Stimulated activated CD8-positive, alpha-beta memory T cell treated with anti-CD3 and anti-CD28 coated beads, Interleukin-7, amount 100 ng/mL, for 1 hour (primary cell): ENCODE data around the gene NLRP1.

ENCODE experiments used
- DNase-seq, 2 donors: peaks; one replicate each; pipeline ENCODE4 v3.0.0-alpha.2; 2020; ENCODE audit warnings: low read depth in 2 of 2

Gene NLRP1

DNA sequence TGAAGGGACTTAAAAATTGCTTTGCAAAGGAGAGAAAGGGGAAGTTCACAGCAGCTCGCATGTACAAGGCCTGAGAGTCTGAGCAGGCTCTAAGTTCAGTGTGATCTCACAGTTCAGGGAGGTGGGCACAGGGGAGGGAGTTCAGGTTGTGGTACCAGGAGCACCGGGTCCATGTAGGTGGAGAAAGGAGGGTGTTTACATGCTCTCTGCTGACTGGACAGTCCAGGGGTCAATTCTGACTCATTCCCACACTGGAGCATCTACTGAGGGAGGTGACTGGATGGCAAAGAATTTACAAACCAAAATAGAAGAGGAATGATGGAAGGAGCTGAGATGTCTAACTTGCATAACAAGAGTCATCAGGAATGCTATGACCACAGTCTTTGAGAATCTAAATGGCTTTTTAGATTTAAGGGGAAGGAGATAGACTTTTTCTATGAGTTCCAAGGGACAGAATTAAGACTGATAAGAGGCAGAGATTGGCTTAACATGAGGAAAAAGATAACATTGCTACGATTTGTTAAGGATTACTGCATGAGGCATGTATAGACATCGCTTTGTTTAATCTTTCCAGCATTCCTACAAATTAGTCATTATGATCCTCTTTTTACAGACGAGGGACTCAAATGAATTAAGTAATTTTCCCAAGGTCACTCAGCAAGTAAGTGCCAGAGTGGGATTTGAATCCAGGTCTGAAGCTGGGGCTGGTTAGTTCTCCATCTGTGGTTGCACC lies 68.1 kb downstream of the NLRP1 start:
- DNase-seq: no peak

DNA sequence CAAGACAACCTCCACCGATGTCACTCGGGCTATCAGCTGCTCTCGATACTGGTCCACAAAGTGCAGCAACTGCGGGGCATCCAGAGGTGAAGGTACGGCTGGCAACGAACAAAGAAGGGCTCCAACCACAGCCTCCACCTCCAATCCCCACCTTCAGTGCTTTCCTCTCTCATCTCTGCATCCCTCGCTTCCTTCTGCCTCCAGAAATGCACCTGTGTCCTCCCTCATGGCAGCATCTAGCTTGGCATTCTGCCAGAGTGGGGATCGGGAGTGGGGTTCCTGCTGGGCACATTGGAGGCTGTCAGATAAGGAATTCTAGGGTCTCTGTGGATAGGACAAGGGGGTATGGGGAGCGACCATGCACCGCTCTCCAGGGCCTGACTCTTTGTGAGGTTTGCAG lies 69.3 kb downstream of the NLRP1 start:
- no peak for DNase-seq

DNA sequence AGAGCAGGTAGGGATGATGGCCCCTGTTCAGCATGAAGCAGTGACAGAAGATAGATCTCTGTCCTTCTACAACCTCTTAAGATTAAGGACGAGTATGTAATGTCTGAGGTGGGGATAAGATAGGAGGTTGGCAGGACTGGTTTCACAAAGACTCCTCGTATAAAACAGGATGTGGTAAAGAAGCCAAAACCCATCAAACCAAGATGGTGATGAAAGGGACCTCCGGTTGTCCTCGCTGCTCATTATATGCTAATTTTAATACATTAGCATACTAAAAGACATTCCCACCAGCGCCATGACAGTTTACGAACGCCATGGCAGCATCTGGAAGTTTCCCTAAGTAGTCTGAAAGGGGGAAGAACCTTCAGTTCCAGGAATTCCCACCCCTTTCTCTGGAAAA lies 70.7 kb downstream of the NLRP1 start:
- DNase-seq: no peak

DNA sequence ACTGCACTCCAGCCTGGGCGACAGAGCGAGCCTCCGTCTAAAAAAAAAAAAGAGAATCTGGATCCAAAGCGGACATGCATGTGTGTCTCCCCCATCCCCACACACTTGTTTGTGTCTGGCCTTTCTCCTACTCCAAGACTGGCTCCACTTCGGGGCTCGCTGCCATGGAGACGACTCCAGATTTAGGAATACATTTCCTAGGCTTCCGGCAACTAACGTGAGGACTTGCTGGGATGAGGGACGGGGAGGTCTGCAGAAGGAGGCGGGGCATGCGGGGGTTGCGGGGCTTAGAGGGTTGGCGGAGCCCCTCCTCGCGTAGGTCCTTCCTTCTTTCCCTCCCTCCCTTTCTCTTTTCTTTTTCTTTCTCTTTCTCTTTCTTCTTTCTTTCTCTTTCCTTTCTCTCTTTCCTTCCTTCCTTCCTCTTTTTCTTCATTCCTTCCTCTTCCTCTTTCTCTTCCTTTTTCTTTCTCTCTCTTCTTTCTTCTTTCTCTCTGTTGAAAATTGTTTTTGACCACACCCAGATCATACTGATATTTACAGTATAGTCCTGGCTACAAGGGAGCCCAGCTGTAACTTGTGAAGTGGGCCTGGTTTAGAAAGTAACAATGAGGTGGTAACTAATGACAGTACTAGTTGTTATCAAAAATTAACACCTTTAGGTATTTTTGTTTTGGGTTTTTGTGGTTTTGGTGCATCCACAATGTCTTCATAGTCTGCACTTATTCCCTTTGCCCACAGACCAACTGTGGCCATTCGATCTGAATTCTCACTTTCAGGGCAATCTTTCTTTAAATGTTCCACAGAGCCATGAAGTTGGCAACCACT lies 72.7 kb downstream of the NLRP1 start:
- DNase-seq: no peak

DNA sequence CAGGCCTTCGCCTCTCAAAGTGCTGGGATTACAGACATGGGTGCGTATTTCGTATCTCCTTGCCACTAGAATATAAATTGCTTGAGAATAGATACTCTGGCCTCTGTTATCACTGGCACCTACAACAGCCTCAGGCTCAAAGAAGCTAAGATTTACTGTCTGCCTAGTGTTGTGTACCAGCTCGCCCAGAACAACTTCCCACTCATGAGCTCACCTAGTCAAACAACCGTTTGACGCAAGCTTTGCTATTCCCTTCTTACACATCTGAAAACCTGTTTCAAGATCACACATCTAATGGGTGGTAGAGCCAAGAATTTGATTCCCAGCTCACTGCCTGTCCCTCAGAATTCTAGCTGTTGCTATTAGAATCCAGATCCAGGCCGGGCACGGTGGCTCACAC lies 73.5 kb downstream of the NLRP1 start:
- DNase-seq: no peak

DNA sequence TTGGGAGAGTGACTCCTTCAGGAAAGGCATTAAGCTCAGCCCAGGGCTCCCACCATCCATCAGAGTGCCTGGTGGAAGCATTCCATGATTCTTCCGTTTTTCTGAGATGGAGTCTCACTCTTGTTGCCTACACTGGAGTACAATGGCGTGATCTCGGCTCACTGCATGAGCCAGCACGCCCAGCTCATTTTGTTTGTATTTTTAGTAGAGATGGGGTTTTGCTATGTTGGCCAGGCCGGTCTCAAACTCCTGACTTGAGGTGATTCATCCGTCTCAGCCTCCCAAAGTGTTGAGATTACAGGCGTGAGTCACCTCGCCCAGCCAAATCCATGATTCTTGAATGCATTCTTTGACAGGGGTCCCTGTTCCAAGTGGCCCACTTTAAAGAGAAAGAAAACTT lies 74.8 kb downstream of the NLRP1 start:
- DNase-seq: no peak

DNA sequence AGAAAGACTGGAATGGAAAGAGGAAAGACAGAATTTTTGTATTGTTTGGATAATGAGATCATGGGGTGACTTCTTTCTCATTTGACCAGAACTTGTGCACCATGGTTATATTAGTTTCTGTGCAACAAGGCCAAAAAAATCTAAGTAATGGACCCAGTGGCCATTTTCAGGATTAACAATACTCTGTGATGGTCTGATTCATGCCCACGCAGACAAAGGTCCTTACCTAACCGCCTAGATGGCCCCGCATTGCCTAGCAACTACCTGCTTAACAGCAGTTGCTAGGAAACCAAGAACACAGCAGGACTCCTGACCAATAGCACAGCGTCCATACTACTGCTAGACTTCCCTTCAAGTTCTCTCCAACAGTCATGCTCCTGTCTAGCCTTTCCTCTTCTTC lies 75.5 kb downstream of the NLRP1 start:
- DNase-seq: no peak

DNA sequence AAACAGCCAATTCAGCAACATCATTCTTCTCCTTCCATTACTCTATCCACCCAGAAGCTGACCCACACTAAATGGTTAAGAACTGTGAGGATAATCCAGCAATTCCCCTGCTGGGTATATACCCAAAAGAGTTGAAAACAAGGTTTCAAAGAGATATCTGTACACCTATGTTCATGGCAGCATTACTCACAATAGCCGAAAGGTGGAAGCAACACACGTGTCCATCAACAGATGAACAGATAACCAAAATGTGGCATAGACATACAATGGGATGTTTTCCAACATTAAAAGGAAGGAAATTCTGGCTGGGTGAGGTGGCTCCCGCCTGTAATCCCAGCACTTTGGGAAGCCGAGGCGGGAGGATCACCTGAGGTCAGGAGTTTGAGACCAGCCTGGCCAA lies 78.0 kb downstream of the NLRP1 start:
- no peak for DNase-seq

DNA sequence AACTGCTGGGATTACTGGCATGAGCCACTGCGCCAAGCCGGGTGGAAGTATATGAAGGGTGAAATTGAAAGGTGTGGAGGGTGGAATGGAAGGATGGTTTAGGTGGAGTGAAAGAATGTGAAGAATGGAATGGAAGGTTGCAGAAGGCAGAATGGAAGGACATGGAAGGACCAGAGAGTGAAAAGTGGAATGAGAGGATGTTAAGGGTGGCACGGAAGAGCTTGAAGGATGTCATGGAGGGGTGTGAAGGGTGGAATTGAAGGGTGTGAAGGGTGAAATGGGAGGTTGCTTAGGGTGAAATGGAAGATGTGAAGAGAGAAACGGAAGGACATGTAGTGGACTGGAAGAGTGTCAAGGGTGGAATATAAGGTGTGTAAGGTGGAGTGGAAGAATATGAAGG lies 81.8 kb downstream of the NLRP1 start:
- DNase-seq: no peak

DNA sequence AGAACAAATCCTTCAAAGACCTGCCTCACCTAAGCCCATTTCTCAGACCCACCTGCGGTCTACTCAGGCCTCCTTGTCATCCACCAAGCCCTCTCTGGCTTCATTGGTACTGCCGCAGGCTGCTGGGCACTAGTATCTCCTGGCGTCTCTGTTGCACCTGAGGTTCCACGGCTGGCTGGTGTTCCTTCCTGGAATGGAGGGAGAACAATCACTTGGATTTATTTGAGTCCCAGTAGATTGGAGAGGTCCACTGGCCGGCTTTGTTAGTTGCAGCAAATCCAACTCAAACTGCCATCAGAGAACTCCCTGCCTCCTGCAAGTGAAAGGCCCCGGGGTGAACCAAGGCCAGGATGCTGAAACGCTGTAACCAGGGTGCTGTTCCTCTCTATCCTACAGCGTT lies 82.6 kb downstream of the NLRP1 start:
- no peak for DNase-seq

DNA sequence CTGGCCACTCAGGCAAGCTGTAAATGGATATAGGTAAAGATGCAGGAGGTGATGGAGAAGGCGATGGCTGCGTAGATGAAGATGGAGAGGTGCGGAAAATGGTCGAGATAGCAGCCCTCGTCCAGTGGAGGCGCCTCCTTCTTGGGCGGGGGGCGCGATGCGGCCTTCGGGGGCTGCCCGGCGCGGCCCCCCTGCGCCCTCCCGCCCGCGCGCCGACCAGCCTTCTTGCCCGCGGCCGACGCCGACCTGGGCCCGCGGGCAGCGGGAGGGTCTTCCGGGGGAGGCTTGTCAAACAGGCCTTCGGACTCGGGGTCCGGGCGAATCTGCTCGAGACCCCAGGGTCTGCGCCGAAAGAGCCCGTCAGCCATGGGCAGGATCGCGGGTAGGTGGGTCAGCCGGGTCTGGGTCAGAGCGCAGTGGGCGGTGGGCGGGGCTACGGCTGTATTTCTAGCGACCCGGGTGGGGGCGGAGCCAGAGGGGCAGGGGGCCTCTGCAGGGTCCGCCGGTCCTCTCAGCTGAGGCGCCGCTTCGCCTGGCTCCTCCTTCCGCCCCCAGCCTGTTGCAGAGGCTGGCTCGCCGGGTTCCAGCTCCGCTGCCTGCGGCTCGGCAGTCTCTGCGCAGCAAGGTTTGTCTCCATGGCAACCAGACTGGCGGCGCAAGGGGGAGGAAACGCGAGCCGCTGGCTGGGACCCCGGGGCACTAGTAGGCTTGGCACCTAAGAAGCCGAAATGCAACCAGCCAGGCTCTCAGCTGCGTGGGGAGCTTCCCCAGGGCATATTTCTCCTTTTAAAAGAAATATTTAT lies 83.5 kb downstream of the NLRP1 start:
- peak; percentile 48 to 49 for DNase-seq

DNA sequence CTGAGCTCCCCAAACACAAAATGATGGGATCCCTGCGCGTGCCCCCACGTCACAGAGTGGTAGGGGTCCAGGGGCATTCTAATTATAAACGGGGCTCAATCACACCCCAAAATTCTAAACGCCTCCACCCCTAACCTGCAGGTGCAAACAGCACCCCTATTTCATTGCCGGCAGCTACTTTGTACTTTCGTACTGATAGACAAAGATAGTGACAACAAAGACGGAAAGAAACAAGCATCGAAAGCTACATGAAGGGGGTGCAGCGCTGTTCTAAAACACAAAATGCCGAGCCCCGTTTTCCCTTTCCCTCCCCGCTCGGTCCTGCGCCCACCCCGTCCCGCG lies 84.1 kb downstream of the NLRP1 start:
- DNase-seq: no peak

DNA sequence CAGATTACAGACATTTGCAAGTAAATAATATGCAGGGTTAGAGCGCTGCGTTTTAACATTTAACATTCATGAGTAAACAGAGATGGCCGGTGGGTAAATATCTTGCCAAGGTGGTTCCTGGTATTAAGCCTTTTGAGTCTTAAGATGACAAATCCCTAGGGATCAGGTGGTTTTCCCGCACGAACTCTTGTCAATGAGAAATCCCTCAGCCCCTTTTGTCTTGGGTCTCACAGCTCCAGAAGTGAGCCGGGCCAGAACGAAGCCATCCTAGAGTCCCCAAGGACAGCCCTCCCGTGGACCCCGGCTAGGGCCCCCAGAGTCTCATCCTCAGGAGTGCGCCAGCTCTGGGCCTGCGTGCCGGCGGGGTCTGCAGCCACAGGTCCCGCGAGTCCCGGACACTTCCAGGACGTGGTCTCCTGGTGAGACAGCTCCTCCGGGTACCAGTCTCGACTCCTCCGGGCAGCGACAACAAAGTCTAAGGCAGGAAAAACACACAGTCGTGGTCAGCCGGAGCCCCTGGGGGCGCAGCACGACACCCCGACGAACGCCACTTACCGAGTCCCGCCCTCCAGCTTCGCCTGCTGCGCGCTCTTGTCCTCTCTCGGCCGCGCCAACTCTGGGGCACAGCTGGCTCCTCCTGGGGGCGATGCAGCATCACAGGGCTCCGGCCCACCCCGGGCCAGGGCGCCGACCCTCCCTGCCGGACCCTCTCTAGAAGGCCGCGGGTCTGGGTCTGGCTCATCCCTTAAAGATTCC lies 84.7 kb downstream of the NLRP1 start:
- DNase-seq: no peak

DNA sequence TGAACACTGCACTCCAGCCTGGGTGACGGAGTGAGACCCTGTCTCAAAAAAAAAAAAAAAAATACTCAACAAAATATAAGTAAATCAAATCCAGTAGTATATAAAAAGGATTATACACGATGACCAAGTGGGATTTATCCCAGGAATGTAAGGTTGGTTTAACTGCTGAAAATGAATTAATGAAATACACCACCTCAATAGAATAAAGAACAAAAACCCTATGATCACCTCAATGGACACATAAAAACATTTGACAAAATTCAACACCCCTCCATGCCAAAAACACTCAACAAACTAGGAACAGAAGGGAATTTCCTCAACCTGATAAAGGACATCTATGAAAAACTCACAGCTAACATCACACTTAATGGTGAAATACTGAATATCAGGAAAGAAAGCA lies 91.3 kb downstream of the NLRP1 start:
- DNase-seq: no peak

DNA sequence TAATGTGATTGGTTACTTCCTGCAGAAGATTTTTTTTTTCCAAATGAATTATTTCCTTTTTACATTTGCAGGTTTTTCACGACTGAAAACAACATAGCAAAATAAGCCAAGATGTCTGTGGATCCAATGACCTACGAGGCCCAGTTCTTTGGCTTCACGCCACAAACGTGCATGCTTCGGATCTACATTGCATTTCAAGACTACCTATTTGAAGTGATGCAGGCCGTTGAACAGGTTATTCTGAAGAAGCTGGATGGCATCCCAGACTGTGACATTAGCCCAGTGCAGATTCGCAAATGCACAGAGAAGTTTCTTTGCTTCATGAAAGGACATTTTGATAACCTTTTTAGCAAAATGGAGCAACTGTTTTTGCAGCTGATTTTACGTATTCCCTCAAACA lies 95.6 kb downstream of the NLRP1 start:
- DNase-seq: no peak

DNA sequence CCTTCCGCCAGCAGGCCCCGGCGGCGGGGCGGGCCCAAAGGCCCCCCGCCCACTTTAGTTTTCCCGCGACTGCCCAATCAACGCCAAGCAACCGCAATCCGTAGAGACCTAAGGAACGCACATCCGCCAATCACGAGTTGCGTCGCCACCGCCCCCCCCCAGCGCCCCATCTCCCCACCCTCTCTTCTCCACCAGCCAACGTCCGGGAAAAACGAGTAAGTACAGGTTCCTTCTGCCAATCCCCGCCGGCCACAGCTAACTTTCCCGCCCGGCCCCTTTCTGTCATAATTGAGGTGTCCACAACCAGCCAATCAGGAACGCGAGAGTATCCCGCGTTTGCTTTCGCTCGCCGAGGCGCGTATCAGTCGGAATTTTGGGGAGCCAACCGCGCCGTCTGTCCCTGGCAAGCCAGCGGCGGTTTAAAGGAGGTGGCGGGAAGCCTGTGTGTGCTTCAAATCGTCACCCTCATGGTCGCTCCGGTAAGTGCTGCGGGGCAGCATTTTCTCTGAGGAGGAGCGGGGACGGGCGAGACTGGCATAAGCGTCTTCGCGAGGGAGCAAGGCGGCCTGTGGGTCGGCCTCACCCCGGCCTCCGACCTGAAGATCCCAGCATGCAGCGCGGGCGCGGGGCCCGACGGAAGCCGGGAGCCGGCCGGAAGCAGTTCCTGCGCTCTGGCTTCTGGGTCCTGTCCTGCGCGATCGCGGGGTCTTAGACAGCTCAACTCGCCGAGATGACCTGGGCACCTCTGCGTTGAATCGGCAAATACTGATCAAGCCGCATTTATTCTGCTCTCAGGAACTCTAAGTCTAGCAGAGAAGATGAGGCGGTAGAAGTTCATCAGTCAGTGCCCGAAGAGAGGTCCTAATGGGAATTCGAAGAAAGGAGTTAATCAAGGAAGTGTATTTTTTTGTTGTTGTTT lies 97.8 kb downstream of the NLRP1 start, which contains the start of gene MIS12:
MIS12 (plus strand) TSS at position 361 of the 919 bp plus-strand sequence. CDS start 2,297 bp downstream, outside the sequence.
- peak; percentile 86 to 91 for DNase-seq

DNA sequence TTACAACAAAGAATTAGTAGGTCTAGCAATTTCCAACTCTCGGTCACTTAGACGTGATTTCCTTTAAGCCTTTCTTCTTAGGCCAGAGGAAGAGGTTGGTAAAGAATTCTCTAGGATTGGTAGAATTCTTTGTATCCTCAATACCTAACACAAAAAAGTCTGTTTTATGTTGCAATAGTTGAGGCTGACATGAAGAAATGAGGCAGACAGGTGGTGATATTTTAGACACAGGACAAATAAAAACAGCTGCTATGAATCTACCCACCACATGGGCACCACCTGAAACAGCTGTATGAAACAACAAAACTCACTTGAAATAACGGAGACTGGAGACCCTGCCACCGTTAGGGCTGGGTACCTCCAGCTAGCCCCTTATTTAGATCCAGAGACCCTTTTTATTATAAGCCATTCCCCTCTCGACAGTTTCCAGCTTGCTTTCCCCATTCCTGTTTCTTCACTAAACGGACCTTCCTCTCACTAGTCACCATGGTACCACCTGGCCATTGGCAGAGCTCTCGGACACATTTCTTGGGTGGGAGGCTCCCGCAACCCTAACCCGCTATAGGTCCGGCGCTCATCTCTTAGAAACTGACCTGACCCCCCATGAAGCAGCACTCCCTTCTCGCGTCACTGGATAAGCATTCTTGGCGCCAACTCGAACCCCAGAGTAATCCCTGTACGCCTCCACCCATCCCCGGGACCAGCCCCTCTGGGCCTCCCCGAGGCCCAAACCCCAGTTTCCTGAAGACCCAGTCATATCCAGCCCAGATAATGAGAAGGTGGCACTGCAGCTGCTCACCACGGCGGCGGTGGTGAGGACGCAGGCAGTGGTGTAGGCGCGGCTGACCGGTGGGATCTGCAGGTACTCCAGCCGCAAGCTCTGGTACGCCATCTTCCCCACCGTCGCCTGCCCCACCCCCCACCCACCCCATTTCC lies 98.8 kb downstream of the NLRP1 start, which contains the start of gene DERL2:
DERL2 (minus strand) TSS at position 909 of the 936 bp plus-strand sequence; CDS start at position 892, 17 bp downstream.
- no peak for DNase-seq

DNA sequence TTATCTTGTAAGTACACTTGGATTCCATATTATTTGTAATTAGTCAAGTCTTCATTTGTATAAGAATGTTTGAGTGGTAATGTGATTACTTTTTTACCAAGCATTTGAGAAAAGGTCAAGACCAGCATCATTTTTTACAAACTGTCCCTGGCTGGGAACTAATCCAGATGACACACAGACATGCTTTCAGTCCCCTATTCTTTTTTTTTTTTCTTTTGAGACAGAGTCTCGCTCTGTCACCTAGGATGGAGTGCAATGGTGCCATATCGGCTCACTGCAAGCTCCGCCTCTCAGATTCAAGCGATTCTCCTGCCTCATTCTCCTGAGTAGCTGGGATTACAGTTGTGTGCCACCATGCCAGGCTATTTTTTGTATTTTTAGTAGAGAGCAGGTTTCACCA lies 102.9 kb downstream of the NLRP1 start:
- no peak for DNase-seq

DNA sequence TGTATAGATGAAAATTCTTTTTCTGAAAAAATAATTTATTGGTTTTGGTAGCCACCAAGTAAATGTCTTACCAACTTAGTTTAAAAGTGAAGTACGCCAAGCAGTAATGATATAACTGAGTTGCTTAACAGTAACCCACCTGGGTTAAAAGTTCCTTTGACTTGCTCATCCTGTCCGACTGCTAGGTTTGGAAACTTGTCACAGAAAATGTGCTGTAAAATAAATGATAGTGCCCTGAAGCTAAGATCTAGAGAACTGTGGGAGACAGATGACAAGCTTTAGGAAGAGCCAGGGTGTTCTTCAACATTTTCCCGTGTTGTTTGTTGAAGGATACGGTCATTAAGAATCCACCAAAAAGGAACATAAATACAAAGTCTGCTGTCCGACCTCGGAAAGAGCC lies 103.3 kb downstream of the NLRP1 start:
- no peak for DNase-seq
